Retinal pigment epithelial cell (primary cell): ENCODE data around the gene CCNB1IP1.
"Not testable (repeated sequence)": the region's sequence is repeated elsewhere in the genome, so short reads cannot be mapped to it uniquely, and the experiment has no call there.

ENCODE experiments used
- DNase-seq: peaks from one replicate; pipeline ENCODE4 v3.0.0-alpha.2; 2010; ENCODE audit warnings: low read depth
- H3K4me3 ChIP-seq: 2 replicates; pipeline ENCODE4 v1.5.1; 2011; ENCODE audit warnings: mild to moderate bottlenecking, low read length, control low read depth, moderate library complexity
- TF ChIP-seq, protein P1 (sequence below): conservative IDR thresholded peaks from 2 replicates; pipeline ENCODE4 v1.5.1; 2011; ENCODE audit warnings: low read depth, low read length, control low read depth, inconsistent platforms

Gene CCNB1IP1

DNA sequence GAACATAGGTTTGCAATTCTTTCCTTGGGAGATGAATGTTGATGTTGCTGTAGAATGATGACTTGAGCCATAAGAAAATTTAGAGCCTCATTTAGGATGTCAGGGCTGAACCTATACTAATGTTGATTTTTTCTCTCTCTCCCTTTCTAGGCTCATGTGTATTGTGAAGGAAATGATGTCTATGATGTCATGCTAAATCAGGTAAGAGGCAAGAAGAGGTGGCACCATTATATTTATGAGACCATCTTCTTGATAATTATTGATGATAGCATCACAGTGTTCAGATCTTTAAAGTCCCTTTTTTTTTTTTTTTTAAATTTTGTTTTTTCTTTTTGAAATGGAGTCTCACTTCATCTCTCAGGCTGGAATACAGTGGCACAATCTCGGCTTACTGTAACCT, 13.6 kb upstream of the CCNB1IP1 start:
- no peak overlapping the region for H3K4me3 ChIP-seq
- no peak for DNase-seq
- TF ChIP-seq, protein P1, sequence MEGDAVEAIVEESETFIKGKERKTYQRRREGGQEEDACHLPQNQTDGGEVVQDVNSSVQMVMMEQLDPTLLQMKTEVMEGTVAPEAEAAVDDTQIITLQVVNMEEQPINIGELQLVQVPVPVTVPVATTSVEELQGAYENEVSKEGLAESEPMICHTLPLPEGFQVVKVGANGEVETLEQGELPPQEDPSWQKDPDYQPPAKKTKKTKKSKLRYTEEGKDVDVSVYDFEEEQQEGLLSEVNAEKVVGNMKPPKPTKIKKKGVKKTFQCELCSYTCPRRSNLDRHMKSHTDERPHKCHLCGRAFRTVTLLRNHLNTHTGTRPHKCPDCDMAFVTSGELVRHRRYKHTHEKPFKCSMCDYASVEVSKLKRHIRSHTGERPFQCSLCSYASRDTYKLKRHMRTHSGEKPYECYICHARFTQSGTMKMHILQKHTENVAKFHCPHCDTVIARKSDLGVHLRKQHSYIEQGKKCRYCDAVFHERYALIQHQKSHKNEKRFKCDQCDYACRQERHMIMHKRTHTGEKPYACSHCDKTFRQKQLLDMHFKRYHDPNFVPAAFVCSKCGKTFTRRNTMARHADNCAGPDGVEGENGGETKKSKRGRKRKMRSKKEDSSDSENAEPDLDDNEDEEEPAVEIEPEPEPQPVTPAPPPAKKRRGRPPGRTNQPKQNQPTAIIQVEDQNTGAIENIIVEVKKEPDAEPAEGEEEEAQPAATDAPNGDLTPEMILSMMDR = no peak

- H3K4me3 ChIP-seq = no peak overlapping the region
- DNase-seq = no peak
- TF ChIP-seq, protein P1 = no peak
These were observed 12.3 kb upstream of the CCNB1IP1 start for GRCh38 chr14:20345366-20345765.

- TF ChIP-seq, protein P1 = no peak
- H3K4me3 ChIP-seq = peak overlapping the region; percentile 99
- DNase-seq = no peak
These were observed 10.8 kb upstream of the CCNB1IP1 start for GRCh38 chr14:20343862-20344220.

GRCh38 chr14:20343092-20343861, 10.2 kb upstream of the CCNB1IP1 start, which contains the start of gene PARP2:
PARP2 (plus strand) TSS chr14:20343635; CDS start chr14:20343642, 7 bp downstream.
- TF ChIP-seq, protein P1 = no peak
- H3K4me3 ChIP-seq = peak within 1 kb of the TSS; percentile 99
- DNase-seq = peak; percentile 98

GRCh38 chr14:20341646-20342045, 8.6 kb upstream of the CCNB1IP1 start:
- TF ChIP-seq, protein P1 = no peak
- no peak for DNase-seq
- peak overlapping the region; percentile 77 for H3K4me3 ChIP-seq

DNA sequence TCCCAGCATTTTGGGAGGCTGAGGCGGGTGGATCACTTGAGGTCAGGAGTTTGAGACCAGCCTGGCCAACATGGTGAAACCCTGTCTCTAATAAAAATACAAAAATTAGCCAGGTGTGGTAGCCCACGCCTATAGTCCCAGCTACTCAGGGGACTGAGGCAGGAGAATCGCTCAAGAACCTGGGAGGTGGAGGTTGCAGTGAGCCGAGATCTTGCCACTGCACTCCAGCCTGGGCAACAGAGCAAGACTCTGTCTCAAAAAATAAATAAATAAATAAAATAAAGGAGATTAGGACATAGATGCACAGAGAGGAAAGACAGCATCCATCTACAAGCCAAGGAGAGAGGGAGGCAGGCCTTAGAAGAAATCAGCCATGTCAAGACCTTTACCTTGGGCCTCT, 8.0 kb upstream of the CCNB1IP1 start:
- not testable (repeated sequence) for DNase-seq, H3K4me3 ChIP-seq

GRCh38 chr14:20334017-20334416, 938 bp upstream of the CCNB1IP1 start:
- TF ChIP-seq, protein P1 = no peak
- DNase-seq = no peak
- no peak overlapping the region for H3K4me3 ChIP-seq
